NOMO-1 treated with DMSO at 0.1 percent for 48 hours (cell line): ENCODE measurements around the gene NAT14.
A peak's percentile ranks its signal among the peaks of the same experiment; 100 is the strongest.
"Not testable (repeated sequence)": the region's sequence is repeated elsewhere in the genome, so short reads cannot be mapped to it uniquely, and the experiment has no call there.

Source experiments
- DNase-seq: peaks from one replicate; lab custom pipeline; 2025; ENCODE audit not compliant: unreplicated experiment; lab: John Stamatoyannopoulos, UW

Gene NAT14, protein sequence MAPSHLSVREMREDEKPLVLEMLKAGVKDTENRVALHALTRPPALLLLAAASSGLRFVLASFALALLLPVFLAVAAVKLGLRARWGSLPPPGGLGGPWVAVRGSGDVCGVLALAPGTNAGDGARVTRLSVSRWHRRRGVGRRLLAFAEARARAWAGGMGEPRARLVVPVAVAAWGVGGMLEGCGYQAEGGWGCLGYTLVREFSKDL

DNA sequence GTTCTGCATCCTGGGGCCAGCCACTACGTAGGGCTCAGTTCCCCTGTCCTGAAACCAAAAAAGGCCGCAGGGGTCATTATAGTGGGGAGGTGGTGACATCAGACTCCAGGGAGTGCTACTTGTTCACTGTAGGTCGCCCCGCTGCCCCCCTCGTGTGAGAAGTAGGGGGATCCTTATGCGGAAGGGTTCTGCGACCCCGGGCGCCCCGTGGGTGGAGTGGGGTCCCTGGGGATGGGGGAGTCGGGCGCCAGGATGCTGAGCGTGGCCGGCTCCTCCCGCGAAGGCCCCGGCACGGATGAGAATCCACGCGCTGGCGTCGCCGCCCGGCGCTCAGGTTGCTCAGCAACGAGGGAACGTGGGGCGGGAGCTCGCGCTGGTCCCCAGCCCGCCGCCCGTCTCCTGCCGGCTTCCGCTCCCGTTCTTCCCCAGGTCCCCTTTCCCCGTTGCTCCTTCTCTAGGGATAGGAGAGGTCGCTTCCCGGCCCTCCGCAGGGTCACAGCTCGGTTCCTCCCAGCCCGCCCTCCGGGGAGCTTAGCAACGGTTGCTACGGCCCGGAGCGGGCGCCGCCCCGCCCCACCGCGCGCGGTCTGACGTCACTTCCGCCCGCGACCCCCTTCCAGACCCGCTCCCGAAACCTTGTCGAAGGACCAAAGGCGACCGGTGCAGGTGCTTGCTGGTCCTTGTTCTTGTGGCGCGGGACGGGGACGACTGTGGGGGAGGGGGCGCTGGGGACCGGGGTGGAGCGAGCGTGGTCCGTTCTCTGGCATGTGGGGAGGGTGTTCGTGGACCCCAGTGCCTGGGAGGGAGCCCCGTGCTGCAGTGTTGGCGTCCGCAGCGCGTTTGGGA lies at the start of gene NAT14:
Gene NAT14 (plus strand): TSS at position 596 of the 846 bp plus-strand sequence. CDS start 521 bp downstream, outside the sequence.
- DNase-seq = peak; percentile 29

DNA sequence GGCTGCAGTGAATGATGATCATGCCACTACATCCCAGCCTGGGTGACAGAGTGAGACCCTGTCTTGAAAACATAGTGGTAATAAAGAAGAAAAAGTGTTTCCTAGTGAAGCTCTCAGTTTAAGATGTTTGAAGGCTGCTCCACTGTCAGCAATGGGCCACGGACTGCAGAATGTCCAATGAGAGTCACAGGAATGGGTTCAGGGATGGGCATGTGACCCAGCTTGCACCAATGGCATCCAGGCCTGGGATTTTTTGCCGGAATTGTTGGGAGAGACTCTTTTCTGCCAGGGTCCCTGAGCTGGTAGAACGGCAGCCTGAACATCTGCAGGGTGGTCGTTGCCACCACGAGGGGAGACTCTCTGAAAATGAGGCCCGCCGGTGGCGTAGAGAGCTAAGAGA lies 48.1 kb upstream of the NAT14 start:
- no peak for DNase-seq

DNA sequence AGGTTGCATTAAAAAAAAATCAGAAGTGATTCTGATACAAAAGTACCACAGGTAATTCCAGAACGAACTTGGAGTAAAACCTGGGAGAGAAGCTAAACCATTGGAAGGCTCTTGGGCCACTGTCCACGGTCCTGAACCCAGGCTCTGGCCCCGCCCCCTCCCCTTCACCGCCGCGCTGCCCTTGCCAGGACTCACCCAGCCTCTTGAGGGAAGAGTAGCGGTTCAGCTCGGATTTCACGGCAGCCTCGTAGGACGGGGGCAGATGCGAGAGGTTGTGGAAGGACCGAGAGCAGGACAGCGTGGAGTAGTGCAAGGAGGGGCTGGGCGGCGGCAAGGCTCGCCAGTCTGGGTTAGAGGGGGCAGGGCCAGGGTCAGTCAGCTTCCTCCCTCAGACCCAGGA lies 47.6 kb upstream of the NAT14 start:
- peak; percentile 15 for DNase-seq

DNA sequence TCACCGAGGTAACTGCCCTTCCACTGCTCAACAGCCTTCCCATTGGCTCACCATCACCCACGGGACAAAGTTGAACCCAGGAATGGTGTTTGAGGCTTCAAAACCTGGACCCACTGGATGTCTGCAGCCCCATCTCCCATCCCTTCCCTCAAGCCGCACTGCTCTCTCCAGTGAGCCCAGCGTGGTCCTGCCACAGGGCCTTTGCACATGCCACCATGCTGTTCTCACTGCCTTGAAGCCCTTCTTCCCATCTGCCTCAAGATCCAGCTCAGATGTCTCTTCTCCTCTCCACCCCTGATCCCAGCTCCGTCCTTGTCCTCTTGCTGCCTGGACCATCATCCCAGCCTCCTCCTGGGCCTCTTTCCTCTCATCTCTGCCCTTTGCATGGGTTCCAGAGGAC lies 45.9 kb upstream of the NAT14 start:
- no peak for DNase-seq

DNA sequence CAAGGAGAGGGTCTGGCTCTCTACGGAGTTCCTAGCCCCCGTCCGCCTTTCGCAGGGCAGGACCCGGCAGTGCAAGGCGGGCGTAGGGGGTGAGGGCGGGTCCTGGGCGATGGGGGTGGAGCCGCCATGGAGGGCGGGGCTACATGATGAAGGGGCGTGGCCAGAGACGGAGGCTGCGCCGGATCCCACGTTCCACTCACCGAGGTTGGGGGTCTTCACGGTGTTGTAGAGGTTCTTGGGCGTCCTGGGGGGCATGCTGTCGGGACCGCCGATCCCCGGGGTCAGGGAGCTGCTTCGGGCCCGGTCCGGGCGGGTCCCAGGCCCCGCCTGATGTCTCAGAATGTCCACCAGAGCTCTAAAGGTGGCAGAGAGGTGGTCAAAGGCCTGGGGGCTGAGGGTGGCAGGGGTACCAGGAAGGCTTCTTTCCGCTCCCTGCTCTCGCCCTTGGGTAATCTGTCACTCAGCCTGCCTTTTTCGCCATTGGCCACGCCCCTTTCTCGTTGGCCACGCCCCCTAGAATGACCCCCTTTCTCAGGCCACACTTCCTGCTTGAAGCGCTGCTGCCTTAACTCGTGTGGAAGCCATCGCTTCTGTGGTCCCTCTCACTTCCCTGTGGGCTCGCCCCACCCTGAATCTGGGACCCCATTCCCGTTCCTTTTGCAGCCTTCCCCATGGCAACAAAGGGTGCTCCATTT lies 44.4 kb upstream of the NAT14 start:
- peak; percentile 63 for DNase-seq

DNA sequence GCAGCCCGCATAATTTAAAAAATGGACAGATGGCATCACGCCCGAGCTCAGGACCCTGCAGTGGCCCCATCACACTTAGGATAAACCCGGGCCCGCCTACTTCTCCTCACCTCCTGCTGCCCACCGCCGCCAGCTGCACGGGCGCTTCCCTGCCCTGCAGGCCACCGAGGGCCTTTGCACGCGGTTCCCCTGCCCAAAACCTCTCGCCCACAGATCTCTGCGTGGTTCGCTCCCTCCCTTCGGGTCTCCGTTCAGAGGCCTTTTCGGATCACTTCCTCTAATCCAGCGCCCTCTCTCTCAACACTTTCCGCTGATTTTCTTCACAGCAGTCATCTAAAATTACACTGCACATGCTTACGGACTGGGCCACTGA lies 43.7 kb upstream of the NAT14 start:
- DNase-seq = peak; percentile 81

DNA sequence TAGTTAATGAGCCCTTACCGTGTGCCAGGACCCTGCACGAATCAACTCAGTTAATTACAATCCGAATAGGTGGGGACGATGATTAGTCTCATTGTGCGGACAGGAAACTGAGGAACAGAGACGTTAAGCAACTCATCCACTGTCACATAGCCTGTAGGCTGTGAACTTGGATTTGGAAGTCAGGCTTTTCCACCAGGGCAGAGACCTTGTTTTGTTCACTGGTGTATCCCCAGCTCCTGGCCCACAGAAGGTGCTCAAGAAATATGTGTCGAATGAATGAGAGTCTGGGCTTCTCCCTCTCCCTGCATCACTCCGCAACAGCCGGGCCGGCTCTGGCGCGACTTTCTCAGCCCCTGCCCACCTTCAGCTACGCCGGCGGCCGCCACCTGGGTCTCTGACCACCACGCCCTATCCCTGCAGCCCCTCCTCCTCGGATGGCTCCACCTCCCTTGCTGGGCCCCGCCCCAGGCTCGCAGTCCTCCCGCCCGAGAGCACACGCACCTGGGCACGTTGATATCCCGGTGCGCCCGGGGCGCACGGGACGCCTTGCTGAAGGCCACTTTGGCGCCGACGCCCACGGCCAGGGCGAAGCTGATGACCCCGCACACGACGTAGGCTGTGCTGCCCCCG lies 43.2 kb upstream of the NAT14 start:
- DNase-seq = no peak

DNA sequence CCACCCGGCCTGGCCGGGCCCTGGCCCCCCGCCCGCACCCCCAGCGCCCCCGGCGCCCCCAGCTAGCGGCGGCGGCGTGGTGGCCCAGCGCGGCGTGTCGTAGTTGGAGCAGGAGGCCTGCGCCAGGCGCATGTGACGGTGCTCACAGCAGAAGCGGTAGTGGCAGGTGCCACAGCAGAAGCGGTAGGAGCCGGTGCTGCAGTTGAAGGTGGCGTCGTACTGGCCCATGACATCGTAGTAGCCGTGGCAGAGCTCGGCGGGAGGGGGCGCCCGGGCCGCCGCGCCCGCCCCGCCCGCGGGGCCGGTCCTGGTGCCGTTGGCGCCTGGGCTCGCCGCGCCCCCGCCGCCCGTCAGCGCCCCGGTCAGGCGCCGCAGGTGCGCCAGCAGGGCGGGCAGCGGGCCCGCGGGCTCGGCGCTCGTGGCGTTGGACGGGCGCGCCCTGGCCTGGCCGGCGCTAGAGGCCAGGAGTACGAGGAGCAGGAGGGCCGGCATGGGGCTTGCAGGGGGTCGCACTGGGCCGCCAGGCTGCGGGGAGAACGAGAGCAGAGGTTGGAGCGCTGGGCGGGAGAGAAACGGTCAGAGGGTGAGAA lies 42.5 kb upstream of the NAT14 start:
- no peak for DNase-seq

DNA sequence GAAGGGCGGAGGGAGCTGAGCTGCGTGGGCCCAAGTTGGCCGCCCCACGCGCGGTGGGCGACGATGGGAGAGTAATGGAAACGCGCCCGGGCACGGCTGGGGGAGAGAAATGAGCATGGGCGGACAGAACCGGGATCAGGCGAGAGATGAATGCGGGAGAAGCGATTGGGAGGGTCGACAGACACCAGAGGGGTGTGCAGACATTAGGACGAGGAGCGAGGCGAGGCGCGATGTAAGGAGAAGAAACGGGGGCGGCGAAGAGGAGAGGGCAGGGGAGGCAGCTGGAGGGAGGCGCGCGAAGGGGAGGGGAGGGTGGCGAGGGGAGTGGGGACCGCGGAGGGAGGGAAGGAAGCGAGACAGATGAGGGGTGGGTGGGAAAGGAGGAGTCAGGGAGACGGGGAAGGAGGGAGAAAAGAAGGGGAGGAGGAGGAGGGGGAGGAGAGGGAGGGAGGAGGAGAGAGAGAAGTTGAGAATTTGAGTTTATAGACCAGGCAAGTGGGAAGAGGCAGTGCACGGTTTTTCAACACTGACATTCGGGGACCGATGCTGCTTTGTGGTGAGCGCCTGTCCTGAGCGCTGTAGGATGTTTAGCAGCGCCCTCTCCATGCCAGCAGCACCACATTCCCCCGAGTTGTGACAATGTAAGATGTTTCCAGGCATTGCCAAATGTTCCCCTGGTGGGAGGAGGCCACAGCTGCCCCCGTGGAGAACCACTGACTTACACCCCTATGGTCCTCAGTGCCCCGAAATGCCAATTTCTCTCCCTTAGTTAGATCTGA lies 41.8 kb upstream of the NAT14 start, which contains the start of gene SHISA7:
Gene SHISA7 (minus strand): TSS at position 256 of the 779 bp plus-strand sequence. CDS start 437 bp downstream, outside the sequence.
- DNase-seq = no peak

DNA sequence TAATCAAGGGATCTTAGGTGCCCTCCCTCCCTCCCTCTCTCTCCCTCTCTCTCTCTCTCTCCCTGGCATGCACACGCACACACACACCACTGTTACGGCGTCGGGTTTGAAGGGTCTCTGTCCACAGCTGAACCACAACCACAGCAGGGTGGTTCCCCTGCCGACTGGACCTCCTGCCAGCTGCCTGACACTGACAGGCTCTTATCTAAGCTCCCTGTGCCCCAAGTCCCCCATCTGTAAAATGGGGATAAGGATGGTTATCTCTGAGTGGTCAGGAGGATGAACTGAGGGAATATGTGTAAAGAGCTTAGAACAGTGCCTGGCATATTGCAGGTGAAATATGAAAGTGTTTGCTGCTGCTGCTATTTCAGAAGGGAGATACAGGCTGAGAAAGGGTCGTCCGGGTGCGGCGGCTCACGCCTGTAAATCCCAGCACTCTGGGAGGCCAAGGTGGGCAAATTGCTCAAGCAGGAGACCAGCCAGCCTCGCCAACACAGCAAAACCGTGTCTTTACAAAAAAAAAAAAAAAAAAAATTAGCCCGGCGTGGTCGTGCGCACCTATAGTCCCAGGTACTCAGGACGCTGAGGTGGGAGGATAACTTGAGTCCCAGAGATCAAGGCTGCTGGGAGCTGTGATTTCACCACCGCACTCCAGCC lies 41.0 kb upstream of the NAT14 start:
- no peak for DNase-seq

DNA sequence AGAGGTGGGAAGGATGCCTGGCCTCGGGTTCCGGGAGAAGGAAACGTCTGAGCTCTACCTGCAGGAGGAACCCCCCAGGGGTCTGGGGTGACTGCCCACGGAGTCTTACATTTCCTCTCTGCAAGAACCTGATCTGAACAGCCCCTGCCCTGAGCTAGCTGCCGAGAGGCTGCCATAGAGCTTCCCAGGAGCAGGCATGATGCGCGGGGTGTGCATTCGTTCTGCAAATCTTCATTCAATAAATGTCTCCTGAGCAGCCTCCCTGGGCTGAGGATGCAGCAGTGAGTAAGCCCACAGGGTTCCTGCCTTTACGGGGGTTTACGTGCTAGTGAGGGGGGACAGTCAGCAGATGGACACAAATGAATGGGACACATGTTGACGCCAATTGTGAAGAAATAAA lies 40.3 kb upstream of the NAT14 start:
- DNase-seq = no peak

DNA sequence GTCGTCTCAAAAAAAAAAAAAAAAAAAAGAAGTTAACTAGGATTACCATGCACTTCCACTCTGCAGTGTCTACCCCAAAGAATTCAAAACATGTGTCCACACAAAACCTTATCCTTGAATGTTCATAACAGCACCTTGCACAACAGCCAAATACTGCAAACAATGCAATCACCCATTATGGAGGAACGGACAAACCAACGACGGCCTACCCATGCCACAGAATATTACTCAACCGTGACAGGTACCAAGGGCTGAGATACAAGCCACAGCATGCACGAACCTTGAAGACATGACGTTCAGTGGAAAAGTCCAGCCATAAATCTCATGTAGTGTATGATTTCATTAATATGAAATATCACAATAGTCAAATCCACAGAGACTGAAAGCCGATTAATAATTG lies 38.9 kb upstream of the NAT14 start:
- peak; percentile 68 for DNase-seq

DNA sequence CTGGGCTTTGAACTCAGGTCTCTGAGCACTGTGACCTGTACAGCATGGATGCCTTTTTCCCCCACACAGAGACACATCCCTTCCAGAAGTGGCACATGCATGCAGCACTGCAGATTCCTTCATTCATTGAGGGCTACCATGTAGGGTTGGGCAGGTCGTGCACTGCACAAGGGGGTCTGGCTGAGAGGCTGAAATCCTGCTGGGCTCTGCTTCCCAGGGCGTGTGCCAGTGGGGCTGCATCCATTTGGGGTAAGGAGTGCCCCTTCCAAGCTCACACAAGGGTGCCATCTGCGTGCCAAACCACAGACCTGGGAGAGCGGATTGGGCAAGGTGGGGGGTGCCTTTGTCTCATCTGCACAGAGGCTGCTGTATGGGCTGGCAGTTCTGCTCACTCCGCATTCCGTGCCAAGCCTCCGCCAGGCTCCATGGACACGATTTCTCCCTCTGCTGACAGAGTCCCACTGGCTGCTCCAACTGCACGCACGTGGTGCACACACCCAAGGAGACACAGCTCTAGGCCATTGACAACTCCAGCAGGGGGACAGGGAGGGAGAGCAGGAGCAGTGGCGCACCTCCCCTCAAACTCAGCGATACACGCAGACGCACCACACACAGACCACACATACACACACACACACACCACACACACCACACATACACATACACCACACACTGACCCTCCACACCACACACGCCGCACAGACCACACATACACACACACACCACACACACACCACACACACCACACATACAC lies 37.4 kb upstream of the NAT14 start:
- peak; percentile 55 for DNase-seq

DNA sequence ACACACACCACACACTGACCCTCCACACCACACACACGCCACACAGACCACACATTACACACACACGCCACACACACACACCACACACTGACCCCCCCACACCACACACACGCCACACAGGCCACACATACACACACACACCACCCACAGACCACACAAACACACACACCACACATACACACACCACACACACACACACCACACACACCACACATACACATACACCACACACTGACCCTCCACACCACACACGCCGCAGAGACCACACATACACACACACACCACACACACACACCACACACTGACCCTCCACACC lies 36.9 kb upstream of the NAT14 start:
- not testable (repeated sequence) for DNase-seq

DNA sequence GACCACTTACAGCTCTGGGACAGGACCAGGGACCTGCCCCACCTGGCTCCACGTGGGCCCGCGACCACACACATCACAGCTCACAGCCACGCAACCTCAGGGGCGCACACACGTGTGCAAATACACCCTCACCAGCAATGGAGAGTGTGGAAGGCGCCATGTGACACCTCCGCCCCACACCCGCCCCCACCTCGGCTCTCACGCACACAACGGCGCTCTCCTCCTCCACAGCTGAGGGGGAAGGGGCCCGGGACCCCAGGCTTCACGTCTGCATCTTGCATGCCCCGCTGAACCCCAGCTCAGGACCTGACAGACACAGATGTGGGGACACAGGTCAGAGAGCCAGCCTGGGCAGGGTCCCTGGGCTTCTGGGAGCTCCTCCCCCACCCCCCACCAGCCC lies 35.5 kb upstream of the NAT14 start:
- no peak for DNase-seq

DNA sequence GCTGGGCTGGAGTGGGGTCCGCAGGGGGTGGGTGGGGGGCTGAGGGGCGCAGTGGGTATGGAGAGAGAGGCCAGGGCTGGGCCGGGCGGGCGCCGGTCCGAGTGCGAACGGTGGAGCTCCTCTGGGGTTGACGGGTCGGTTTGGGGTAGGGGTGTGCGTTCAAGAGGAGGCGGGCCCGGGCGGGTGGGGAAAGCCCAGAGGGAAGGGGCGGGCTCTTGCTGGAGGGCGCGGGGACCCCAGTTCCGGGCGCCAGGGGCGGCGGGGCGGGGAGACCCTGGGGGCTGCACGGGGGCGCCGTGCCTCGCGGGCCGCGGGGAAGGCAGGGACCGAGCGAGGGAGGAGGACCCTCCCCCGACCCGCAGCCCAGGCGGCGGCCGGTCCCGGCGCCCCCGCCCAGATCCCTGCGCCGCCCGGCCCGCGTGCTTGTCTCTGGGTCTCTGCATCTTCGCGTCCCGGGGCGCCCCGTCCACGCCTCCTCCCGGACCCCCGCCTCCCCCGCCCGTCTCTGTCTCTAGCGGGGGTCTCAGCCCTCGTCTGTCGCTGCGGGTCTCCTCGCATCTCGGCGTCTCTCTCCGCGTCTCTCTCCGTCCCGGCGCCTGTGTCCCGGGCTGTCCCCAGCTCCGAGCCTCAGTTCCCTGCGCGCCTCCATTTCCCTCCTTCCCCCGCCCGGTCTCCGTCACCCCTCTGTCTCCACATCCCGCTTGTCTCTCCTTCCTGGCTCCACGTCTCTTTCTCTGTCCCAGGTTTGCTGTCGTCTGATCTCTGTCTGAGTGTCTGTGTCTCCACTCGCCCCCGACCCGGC lies 33.6 kb upstream of the NAT14 start:
- no peak for DNase-seq

DNA sequence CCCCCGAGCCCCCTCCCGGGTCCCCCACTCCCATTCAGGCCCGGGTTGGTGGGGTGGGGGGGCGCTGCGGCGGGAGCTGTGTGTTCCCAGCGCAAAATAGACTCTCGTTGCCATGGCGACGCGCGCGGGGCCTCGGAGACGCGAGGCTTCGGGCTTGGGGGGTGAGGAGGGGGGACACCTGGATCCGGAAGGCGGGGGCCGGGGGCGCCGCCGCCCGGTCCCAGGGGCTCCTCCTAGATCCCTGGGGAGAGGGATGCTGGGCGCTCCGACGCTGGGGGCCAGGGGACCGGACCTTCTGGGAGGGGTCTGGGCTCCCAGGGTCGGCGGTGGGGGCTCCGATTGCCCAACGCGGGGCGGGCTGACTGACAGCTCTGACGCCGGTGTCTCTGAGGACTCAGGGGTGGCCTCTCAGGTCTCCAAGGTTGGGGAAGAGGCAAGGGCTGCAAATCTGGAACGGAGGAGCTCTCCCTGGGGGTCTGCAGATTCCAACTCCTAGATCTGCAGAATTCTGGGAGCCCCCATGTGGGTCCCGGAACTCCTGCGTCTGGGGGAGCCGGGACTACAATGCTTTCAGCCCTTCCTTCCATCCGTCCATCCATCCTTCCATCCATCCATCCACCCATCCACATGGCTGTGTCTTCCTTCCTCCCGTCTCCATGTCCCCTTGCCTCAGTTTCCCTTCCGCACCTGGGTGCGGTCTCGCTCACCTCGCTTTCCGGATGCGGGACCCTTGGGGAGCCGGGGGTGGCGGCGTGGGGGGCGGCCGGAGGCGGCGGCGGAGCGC lies 32.8 kb upstream of the NAT14 start:
- DNase-seq = no peak
